NCI-H2196 (cell line): Measurements from ENCODE around the gene MYH7B.

Experiments used
- DNase-seq: peaks from one replicate; lab custom pipeline; 2025; ENCODE audit not compliant: unreplicated experiment; lab: John Stamatoyannopoulos, UW

Gene MYH7B

DNA sequence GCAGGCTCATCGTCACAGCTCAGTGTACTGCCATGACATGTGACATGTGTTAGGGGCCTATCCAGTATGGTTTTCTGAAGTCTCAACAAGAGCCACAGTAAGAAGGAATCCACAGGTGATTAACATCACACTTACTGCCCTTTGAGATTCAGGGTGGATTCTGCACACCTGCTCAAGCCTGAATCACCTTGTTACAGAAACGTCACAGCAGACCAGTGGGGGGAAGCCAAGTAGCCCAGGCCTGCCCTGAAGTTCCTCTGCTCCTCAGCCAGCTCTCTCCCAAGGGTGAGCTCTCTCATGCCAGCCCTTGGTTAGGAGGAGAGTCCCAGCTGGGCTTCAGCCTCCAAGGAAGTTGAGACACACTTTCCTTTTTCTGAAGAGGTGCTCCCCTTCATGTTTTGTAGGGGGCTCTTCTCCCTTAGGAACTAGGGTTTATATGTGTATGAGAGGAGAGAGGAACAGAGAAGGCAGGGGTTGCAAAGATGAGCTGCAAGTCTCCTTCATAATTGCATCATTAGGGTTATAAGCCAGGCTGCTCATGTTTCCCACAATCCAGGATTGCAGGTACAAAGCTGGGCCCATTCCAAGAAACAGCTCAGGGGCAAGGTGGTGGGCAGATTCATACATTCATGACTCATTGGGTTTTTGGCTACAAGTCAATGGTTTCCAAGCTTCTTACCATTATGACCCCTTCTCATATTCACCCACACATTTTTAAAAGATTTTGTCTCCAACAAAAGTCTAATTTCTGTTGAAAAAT is 11.7 kb upstream of the MYH7B start:
- no peak for DNase-seq

DNA sequence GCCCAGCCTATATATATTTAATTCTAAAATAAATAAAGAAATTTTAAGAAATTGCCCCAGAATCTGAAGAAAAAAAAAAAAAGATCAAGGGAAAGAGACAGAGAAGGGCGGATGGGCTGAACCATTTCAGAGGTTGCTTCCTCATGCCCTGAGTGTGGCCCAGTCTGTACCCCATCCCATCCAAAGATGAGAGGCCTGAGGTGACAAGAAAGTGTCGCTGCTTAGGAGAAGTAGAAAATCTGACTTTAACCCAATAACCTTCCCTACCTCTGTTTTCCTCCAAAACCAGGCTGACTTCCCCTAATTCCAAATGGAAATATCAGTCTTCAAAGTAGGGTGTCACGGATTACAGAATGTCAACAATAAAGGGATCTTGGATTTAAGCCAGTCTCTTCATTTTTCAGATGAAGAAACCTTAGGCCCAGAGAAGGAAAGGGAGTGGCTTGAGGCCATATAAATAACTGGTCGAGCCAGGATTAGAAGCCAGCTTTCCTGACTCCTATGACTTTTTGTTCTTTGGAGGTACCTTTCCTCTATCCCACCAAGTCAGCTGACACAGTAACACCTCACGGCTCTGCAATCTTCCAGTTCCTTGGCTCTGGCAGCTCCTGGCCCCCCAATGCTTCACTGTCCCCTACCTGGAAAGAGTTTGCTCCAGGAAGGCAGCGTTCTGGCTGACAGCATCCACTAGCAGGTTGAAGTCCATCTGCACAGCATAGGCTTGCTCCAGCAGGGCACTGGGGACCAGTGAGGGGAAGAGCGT is 10.2 kb upstream of the MYH7B start:
- no peak for DNase-seq

DNA sequence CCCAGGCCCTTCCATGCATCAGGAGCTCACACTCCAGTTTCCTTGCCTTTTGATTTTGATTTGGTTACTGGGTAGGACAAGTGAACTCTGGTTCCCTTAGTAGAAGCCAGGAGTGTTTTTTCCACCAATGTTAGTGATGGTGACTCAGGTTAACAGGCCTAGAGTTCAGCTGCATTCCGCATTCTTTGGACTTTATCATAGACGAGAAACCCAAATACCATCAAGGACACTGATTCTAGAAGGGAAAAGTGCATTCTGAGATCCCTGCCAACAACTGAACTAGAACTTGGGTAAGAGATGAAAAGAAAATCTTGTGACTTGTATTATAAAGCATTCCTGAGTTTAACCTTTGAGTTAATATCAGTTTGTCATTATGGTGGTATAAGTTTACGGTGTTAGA is 9.0 kb upstream of the MYH7B start:
- DNase-seq, result no peak

DNA sequence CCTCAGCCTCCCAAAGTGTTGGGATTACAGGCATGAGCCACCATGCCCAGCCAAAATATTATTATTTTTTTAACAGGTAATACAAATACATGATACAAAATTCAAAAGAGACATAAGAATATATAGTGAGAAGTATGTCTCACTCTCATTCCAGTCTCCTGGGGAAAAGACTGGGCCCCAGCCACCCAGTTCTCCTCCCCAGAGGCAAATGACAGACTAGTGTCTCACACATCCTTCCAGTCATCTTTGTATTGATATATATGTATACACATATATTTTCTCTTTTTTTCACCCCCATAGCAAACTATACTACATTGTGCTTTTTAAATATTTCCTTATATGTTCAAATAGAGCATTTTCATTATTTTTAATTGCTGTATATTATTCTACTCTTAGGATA is 8.3 kb upstream of the MYH7B start:
- DNase-seq, result no peak

DNA sequence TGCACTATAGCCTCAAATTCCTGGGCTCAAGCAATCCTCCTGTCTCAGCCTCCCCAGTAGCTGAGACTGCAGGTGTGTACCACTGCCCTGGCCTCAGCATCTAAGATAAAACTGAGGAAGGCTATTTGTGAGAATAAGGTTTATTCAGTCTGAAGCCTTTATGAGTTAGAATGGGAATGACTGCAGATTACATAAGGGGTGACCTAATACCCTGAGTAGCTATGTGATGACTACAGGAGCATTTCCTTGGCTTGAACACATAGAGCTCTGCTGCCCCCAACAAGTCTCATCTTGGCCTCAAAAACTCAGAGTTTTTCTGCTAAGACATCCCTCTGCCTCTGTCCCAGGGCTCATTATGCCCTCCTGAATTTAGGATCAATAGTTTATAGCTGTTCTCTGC is 7.6 kb upstream of the MYH7B start:
- no peak for DNase-seq

DNA sequence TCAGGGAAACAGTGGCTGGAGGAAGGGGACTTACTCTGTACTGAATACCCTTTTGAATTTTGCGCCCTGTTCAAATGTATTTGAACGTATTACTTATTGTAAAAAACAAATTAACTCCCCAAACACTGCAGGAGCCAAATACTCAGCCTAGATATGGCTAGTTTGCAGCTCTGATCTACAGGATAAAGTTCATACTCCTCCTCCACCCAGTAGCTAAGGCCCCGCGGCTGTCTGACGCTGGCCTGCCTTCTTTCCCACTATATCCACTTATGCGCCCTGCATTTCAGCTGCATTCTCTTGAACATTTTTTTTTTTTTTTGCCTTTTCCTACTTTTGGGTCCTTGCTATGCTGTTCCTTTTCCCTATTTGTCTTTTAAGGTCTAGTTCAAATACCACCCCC is 6.5 kb upstream of the MYH7B start:
- DNase-seq, result no peak

DNA sequence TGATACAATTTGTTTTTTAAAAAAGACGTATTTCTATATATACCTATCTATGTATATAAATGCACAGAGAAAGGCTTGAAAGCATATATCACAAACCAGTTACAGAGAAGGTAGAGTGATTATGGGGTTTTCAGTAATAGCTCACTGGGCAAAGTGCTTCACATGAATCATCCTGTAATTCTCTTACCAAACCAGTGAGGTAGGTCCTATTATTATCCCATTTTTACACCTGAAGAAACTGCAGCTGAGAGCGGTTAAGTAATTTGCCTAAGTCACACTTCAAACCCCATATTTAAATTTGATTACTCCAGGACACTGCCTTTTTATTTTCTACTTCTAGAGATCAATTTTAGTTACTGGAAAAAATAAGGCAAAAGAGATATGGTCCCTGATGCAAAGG is 4.4 kb upstream of the MYH7B start:
- DNase-seq, result no peak

DNA sequence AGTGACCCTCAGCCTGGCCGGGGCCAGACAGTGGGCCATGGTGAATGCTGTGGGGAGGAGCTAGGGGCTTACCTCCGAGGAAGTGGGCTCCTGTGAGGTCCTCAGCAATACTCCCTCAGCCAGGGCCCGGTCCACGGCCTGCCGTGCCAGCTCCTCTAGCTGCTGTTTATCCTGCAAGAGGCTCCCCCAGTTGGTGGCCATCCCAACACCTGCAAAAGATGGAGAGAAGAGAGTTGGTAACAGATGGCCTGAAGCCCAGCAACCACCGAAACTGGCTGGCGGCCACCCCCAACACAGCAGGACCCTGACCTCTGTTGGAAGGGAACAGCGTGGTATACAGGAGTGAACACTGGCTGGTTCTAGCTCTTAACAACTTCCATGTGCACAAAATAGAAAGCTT is 4.0 kb upstream of the MYH7B start:
- DNase-seq, result no peak

DNA sequence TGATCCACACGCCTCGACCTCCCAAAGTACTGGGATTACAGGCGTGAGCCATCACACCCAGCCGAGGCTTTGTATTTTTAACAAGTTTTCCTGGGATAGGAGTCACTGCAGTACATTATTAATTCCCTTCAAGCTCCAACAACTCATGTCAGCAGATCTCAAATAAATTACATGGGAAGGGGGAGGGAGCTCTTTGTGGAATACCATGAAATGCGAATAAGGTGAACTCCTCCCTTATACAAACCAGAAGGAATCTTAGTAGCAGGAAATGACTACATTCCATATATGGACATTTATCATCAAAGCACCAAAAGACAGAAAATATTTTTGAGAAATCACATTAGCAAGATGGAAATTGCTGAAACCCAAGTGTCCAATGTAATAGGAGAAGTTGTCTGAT is 3.0 kb upstream of the MYH7B start:
- DNase-seq, result no peak

DNA sequence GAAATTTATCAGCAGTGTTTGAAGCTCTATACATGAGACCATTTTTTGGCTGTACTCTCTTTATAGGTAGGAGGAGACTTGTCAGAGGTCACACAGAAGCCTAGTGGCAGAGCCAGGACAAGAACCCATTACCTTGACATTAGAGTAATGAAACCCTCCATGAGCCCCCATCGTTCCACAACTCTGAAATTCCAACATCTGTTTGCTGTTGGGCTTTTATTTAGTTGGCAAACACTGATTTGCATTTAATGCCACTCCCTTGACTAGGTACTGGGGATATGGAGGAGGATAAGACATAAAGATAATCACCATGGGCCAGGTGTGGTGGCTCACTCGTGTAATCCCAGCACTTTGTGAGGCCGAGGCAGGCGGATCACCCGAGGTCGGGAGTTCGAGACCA is 1.7 kb upstream of the MYH7B start:
- DNase-seq, result no peak

DNA sequence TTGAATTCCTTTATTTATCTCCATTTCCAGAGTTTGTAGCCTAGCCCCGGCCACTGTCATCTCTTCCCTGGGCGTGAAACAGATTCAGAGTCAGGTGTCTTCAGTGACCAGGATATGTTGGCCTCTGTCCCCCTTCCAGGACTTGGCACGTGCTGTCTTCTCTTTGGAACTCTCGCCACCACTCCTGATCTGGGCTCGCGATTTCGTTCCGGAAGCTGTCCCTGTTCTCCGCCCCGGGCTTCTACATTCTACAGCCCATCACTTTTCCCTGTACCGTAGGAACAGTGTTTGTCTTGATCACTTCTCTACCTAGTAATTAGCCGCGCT is 801 bp upstream of the MYH7B start:
- DNase-seq, result peak; percentile 56

DNA sequence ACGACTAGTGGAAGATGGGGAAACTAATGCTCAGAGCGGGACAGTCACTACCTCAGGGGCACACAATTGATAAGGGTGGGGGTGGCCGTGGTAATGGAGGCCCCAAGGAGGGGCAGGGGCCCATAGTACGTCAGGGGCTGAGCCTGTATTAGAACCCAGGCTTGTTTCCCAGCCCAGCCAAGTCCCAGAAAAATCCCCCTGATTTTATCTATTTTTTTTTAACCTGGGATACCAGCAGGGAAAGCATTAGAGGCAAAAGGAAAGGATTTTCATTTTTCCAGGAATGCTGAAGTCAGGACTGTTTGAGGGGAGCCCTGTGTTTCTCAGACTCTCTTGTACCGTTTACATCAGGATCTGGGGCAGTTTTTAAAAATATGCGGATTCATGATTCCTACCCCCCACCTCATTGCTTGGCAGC is 382 bp downstream of the MYH7B start:
- no peak for DNase-seq

DNA sequence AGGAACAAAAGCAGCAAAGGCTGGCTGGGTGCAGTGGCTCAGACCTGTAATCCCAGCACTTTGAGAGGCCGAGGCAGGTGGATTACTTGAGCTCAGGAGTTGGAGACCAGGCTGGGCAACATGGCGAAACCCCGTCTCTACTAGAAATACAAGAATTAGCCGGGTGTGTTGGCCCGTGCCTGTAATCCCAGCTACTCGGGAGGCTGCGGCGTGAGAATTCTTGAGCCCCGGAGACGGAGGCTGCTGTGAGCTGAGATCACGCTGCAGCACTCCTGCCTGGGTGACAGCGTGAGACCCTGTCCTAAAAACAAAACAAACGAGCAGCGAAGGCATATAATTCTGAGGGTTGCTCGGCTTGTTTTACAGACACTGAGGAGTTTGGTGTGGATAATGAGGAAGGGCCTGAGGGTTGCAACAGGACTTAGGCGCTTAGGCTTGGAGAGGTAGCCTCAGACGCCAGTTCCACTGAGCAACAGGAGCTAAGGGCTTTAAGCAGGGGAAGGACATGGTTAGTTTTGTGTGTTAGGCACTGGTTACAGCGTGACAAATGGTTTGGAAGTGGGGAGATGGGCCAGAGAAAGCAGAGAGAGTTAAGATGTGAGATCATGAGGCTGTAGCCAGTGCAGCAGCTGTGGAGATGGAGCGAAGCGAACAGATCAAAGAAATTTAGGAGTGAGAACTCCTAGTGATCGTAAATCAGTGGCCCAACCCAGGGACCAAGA is 1.2 kb downstream of the MYH7B start:
- no peak for DNase-seq

DNA sequence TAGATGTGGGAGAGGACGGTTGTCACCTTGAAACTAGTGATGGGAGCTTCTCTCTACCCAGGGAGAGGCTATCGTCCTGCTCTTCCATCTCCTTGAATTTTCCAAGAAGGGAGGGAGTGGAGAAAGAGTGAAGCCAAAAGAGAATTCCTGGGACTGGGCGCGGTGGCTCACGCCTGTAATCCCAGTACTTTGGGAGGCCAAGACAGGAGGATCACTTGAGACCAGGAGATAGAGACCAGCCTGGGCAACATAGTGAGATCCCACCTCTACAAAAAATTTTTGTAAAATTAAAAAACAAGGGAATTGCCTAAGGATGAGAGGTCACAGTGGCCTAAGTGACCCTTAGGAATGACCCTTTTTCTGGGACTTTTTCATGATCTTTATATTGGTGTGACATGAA is 8.8 kb downstream of the MYH7B start:
- no peak for DNase-seq

DNA sequence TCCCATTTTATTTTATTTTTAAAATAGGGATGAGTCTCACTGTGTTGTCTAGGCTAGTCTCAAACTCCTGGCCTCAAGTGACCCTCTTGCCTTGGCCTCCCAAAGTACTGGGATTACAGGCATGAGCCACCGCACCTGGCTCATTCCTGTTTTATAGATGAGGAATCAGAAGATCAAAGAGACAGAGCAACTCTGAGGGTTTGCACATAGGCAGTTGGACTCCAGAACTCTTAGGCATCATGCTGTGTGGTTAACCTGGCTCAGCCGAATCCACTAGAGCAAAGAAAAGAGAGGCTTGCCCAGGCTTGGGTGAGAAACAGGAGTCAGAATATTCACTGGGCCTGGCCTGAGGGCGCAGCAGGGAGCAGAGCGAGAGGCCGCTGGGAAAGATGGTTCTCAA is 9.4 kb downstream of the MYH7B start:
- DNase-seq, result no peak

DNA sequence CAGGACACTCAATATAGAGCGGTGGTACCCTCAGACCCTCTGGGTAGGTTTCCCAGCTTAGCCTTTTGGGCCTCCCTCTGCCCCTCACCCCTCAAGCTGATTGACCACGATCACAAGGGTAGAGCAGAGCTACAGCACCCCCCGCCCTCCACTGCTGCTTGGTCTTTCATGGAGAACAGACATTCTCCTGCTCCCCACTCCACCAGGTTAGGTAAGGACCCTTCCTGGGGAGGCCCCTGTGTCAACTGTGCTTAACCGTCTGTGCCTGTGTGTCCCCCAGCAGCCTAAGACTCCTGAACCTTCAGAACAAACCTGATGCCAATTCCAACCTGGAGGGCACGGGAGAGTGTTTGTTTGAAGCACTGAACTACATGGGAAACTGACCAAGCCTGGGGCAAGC is 11.8 kb downstream of the MYH7B start:
- DNase-seq, result no peak

DNA sequence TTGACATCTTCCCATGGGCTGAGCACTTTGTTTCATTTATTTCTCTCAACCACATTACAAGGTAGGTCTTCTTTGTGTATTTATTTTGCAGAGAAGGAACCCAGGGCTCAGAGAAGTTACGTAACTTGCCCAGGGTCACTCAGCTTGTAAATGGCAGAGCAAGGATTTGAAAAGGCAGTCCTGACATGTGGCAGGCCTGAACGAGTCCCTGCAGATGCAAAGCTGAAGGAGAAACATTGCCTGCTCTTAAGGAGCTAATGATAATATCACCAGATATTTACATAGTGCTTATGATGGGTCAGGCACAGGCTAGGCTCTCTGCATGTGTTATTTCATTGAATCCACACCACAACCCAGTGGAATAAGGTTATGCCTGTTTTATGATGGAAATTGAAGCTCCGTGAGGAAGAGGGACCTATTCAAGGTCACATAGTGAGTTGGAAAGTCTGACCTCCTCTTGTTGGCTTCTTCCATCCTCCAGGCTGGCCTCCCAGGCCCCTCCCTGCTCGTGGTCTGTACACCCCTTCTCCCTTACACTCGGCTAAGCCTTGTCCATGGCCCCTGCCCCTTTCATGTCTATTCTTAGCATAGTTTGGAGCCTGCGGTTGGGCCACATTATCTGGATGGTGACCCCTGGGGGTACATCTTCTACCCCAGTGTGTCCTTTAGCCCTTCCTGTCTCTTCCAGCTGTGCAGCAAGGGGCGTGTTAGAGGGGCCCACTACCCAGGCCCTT is 12.5 kb downstream of the MYH7B start:
- no peak for DNase-seq

DNA sequence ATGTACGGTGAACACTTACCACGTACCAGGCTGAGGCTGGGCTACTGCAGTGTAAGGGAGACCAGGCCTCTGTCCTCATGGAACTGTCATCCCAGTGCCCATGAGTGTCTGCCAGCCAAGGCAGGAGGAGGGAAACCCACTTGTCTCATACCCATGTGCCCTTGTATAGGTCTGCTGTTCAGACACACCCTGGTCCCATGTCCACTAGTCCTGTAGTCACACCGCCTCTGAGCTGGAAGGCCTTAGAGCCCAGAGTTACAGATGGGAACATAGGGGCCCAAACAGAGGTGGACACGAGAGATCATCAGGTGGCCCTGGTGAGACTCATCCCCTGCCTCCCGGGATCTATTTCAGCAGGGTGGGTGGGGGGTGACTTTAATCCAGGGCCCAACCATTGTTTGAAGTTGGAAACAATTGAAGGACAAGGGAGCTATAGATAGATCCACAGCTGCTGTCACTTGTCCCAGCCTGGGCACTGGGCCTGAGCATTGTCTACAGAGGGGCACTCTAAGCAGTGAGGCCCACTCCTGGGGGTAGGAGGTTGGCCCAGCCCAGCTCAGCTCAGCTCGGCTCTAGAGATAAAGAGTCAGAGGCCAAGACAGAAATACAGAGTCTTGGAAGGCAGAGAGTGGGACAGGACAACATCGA is 14.6 kb downstream of the MYH7B start:
- no peak for DNase-seq

DNA sequence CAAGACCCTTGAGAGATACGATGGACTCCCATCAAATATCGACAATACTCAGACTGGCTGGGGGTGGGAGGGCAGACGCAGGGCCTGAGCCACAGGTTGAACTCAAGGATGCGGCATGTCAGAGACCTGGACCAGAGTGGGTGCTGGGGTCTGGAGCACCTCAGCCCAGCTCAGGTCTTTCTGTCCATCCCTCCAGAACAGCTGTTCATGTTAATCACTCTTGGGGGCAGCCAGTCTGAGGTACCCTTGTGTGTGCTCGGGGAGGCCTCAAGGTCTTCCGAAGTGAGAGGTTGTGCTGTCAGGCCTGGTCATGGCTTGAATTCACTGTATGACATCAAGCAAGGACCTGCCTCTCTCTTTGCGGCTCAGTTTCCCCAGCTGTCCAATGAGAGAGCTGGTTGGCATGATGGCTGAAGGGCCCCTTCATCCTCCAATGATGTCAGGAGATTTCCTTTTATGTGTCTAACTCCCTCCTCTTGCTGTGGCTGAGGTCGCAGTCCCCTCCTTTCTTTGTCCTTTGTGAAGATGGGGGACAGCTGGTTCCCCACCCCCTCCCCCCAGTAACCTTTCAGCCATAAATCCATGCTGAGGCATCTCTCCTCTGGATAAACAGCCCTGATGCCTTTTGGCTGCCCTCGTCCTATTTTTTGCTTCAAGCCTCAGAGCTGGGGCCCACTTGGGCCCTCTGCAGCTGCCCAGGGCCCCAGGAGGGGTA is 15.3 kb downstream of the MYH7B start:
- DNase-seq, result no peak

DNA sequence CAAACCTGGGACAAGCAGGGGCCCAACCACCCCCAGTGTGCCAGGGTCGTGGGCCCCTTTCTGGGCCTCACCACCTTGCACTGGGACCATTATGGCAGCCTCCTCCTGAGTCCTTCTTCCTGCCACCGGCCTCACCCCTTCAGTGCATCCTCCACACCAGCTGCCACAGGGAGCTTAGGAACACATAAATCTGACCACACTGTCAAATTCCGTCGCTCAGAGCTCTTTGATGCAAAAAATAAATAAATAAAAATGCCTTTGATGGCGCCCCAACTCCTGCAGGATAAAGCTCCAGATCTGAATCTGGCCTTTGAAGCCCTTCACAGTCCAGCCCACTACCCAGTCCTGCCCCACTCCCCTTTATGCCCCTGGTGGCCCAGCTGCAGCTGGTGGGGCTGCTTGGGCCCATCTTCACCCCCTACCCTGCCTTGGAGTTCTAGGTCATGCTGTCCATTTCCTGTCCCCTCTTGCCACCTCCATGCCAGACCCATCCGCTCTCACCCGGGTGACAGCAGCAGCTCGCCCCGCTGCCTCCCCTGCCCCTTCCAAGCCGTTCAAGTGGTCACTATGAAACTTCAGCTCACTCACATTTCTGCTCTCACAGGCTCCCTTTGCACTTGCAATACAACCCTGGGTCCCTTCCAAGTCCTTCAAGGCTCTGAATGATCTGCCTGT is 16.0 kb downstream of the MYH7B start:
- DNase-seq, result no peak
